GM12873 (cell line): ENCODE results near the gene NPAS2.

Experiments used
- TF ChIP-seq, protein P1 (sequence below): IDR thresholded peaks from 2 replicates; pipeline ENCODE4 v1.5.1; 2012; ENCODE audit warnings: low read depth, mild to moderate bottlenecking, moderate library complexity, low read length, control low read depth; ENCODE audit not compliant: insufficient read depth; ENCODE audit errors: missing control alignments

Gene NPAS2

DNA sequence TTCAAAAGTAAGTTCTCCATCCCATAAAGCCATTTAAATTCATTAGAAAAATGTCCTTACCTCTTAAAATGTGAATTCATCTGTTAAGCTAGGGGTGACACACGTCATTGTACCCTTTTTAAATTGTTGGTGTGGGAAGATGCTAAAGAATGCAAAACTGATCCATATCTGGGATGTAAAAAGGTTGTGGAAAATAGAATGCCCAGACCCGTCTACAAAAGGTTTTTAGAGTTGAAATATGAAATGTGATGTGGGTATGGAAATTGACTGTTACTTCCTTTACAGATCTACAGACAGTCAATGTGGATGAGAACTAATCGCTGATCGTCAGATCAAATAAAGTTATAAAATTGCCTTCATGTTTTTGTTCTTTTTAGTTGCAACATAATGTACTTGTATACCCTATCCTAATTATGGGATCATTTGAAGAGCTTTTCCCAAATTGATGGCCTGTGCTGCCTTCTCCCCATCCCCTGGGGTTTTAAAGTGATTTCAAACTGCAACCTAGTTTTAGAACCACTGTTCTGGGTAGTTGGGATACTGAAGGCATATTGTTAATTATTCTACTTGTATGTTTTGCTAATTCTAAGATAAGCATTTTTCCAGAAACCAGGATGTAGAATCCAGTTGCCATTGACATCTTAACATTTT, 186.3 kb downstream of the NPAS2 start:
- TF ChIP-seq, protein P1, sequence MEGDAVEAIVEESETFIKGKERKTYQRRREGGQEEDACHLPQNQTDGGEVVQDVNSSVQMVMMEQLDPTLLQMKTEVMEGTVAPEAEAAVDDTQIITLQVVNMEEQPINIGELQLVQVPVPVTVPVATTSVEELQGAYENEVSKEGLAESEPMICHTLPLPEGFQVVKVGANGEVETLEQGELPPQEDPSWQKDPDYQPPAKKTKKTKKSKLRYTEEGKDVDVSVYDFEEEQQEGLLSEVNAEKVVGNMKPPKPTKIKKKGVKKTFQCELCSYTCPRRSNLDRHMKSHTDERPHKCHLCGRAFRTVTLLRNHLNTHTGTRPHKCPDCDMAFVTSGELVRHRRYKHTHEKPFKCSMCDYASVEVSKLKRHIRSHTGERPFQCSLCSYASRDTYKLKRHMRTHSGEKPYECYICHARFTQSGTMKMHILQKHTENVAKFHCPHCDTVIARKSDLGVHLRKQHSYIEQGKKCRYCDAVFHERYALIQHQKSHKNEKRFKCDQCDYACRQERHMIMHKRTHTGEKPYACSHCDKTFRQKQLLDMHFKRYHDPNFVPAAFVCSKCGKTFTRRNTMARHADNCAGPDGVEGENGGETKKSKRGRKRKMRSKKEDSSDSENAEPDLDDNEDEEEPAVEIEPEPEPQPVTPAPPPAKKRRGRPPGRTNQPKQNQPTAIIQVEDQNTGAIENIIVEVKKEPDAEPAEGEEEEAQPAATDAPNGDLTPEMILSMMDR: no peak

DNA sequence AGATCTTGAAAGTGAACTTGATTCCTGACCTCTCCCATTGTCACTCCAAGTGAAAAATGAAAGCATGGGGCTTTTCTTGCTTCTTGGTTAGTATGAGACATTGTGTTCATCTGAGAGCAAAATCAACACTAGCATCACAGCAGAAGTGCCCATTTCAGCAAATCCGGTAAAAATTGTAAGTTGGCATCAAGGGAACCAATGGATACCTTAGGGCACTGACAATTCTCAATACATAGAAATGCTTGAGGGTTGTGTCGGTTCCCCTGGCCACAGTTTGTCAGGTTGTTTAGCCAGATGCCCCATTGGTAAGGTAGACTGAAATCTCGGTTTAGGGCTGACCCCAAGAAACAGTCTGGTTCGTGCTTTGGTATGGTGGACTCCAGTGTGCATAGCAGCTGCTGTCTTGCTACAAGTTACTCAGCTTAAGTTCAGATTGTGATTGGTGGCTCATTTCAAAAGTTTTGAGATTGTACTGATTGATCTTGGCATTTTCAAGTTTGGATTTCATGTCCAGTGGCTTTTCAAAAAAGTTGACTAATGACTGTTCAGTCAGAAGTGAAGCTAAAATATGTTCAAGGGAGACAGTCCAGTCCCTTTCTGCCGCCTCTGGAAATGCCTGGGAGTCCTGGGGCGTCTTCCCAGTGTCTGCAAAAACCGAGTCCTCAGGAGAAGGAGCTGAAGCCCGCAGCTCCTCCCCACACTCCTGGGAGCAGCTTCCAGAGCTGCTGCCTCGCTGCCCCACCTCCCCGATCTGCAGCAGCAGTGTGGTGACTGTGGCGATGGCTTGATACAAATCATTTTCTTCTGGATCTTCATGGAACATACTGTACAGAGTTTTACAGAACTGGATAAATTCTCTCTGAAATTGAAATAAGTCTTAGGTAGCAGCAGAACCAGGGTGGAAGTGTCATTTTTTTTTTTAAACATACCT, 187.7 kb downstream of the NPAS2 start:
- TF ChIP-seq, protein P1: no peak

GRCh38 chr2:101011152-101011551, 191.2 kb downstream of the NPAS2 start:
- TF ChIP-seq, protein P1: no peak

DNA sequence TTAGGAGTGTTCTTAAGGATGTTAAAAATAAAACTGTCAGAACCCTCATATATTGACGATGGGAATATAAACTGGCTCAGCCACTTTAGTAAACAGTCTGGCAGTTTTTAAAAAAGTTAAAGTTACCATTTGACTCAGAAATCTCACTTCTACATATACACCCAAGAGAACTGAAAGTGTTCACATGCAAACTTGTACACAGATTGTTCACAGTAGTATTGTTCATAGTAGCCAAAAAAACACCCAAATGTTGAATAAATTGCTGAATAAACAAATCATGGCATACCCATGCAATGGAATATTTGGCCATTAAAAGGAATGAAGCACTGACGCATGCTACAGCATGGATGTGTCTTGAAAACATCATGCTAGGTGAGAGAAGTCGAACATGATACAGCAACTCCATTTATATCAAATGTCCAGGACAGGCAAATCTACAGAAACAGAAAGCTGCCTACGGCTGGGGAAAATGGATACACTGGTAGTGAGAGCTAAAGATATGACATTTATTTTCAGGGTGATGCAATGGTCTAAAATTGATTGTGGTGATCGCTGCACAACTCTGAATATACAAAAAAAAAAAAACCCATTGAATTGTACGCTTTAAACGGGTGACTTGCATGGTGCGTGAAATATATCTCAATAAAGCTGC, 192.2 kb downstream of the NPAS2 start:
- TF ChIP-seq, protein P1: no peak

DNA sequence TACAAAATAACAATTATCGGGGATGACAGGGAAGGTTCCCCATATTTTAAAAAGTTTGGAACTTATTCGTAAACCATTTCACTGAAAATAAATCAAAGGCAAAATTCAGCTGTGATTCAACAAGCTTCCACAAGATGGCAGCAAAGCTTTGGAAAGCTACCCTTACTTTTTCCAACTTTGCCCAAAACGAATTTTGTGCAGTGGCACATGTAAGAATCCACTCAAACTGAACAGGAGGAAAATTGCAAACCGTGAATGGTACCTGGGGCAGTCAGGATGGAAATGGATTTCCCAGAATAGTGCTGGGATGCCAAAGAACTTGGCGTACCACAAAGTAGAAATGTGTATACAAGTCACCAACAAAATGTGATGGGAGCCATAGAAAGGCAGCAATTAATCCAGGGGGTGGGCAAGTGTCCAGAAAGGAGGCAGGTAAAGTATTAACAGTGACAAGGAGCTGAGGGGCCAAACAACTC, 192.8 kb downstream of the NPAS2 start:
- TF ChIP-seq, protein P1: peak; percentile 80

DNA sequence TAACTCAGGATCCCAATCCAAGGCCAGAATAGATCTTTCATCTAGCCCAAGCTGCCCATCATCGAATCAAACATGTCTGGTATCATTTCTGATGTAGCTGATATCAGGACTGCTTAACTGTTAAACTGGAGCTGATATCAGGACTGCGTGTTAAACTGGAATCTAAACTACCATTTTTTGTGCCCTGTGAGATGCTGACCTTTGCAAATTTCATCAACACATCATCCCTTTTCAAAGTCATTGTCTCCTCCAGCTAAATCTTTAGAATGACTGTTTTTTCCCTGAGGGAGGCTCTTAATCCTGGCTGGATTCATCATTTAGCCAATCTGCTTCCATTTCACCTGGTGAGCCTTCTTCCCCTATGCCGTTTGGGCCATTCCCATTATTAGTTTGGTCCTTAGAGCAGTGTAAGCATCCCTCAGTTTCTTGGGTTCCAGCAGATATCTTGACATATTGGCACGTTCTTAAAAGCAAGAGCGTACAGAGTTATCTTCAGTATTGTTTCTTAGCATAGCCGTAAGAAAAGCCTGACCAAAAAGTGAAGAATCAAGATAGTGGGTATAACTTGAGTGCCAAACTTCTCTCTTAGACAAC, 194.4 kb downstream of the NPAS2 start:
- TF ChIP-seq, protein P1: no peak
